ENCODE data around the gene DST. TPM values are rescaled to one million over a fixed set of nuclear protein-coding genes. Genes with fewer than 3 reads are reported as not detected.

DST gene
- total and polyA plus RNA-seq, 2 experiments from 2014 or later: 103 to 369 TPM

GRCh38 chr6:56482525-56482924 lies 160.2 kb downstream of the DST start:
- Histone ChIP-seq H3K27me3 (no peaks in the 10 kb centered on the region), H4K20me1 (ENCODE audit: insufficient read depth, poor library complexity, severe bottlenecking) (no peaks in the 10 kb centered on the region), H3K79me2 (peaks cover 16% of the 10 kb centered on the region), H3K4me3 (no peak overlapping the region), H2AFZ (no peak overlapping the region), H3K36me3 (replicated peaks; ENCODE audit: insufficient read depth, low read depth) (peaks cover 3% of the 10 kb centered on the region), H3K9me2 (replicated peaks; ENCODE audit: insufficient read depth) (no peaks in the 10 kb centered on the region), H3K27ac (peak overlapping the region; percentile 41), H3K9me3 (ENCODE audit: low read depth) (no peaks in the 10 kb centered on the region), H3K4me1 (ENCODE audit: insufficient read depth) (peaks cover 4% of the 10 kb centered on the region), H3K4me2 (peak overlapping the region; percentile 15)
- WGBS (ENCODE audit: low lambda C conversion rate, missing lambda C conversion rate): 55% methylated on average over 8 of the region's 8 CpGs
- DNase-seq (ENCODE audit: low spot score): peak; percentile 67
- TF ChIP-seq EZH2phosphoT487 (IDR thresholded peaks at IDR 0.05; ENCODE audit: low read depth, severe bottlenecking, unreplicated experiment): no peak
- TF ChIP-seq CTCF (IDR thresholded peaks at IDR 0.05; ENCODE audit: poor library complexity): no peak
- TF ChIP-seq EZH2 (IDR thresholded peaks at IDR 0.05; ENCODE audit: borderline replicate concordance): no peak

DNA sequence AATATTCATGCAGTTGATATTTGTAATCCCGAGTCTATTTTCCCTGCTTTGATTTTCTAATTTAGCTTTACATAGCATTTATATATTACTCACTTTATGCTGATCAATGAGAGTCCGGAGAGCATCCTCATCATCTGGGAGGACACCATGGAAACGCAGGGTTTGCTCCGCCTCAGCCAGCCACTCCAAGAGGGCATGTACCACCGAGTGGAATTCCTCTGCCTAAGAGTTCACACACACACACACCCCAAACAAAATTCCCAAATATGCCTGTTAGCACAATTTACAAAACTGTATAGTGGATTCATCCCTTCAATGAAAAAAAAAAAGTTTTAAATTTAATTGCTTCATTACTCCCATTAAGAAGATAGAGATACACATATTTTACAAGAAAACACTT lies 160.7 kb downstream of the DST start:
- Histone ChIP-seq H3K4me1 (ENCODE audit: insufficient read depth) (peaks cover 4% of the 10 kb centered on the region), H3K27me3 (no peaks in the 10 kb centered on the region), H3K27ac (peak overlapping the region; percentile 24), H3K9me3 (ENCODE audit: low read depth) (no peaks in the 10 kb centered on the region), H3K79me2 (peaks cover 16% of the 10 kb centered on the region), H3K4me2 (peak overlapping the region; percentile 15), H3K4me3 (no peak overlapping the region), H3K9me2 (replicated peaks; ENCODE audit: insufficient read depth) (no peaks in the 10 kb centered on the region), H3K36me3 (replicated peaks; ENCODE audit: insufficient read depth, low read depth) (peaks cover 3% of the 10 kb centered on the region), H4K20me1 (ENCODE audit: insufficient read depth, poor library complexity, severe bottlenecking) (no peaks in the 10 kb centered on the region), H2AFZ (no peak overlapping the region)
- 87% methylated on average over 5 of the region's 5 CpGs for WGBS (ENCODE audit: low lambda C conversion rate, missing lambda C conversion rate)
- DNase-seq (ENCODE audit: low spot score): no peak
- TF ChIP-seq EZH2 (IDR thresholded peaks at IDR 0.05; ENCODE audit: borderline replicate concordance): no peak
- no peak for TF ChIP-seq CTCF (IDR thresholded peaks at IDR 0.05; ENCODE audit: poor library complexity)
- no peak for TF ChIP-seq EZH2phosphoT487 (IDR thresholded peaks at IDR 0.05; ENCODE audit: low read depth, severe bottlenecking, unreplicated experiment)

- H3K27ac ChIP-seq: no peak overlapping the region
- peaks cover 3% of the 10 kb centered on the region for H3K36me3 ChIP-seq (replicated peaks; ENCODE audit: insufficient read depth, low read depth)
Measured at GRCh38 chr6:56480654-56481337, 161.9 kb downstream of the DST start.

More at GRCh38 chr6:56480654-56481337, 161.9 kb downstream of the DST start:
- no peak for DNase-seq (ENCODE audit: low spot score)
- H3K27me3 ChIP-seq: no peaks in the 10 kb centered on the region
- WGBS (ENCODE audit: low lambda C conversion rate, missing lambda C conversion rate): 96% methylated on average over 4 of the region's 4 CpGs
- H3K9me2 ChIP-seq (replicated peaks; ENCODE audit: insufficient read depth): no peaks in the 10 kb centered on the region
- peaks cover 8% of the 10 kb centered on the region for H3K4me1 ChIP-seq (ENCODE audit: insufficient read depth)
- H4K20me1 ChIP-seq (ENCODE audit: insufficient read depth, poor library complexity, severe bottlenecking): no peaks in the 10 kb centered on the region
- no peak overlapping the region for H2AFZ ChIP-seq
- H3K4me2 ChIP-seq: no peak overlapping the region
- no peak overlapping the region for H3K4me3 ChIP-seq
- H3K9me3 ChIP-seq (ENCODE audit: low read depth): no peaks in the 10 kb centered on the region
- TF ChIP-seq EZH2phosphoT487 (IDR thresholded peaks at IDR 0.05; ENCODE audit: low read depth, severe bottlenecking, unreplicated experiment) (no peak), EZH2 (IDR thresholded peaks at IDR 0.05; ENCODE audit: borderline replicate concordance) (no peak), CTCF (IDR thresholded peaks at IDR 0.05; ENCODE audit: poor library complexity) (no peak)
- peaks cover 16% of the 10 kb centered on the region for H3K79me2 ChIP-seq

Data from hepatocyte (in vitro differentiated cells).